Stomach (tissue), 9 donors: ENCODE results near the gene TGFB3. TPM values are rescaled to one million over a fixed set of nuclear protein-coding genes. Genes with fewer than 3 reads are reported as not detected.
"Not testable (repeated sequence)": the region's sequence is repeated elsewhere in the genome, so short reads cannot be mapped to it uniquely, and the experiment has no call there.

Source experiments
- DNase-seq, 2 donors: peaks; one replicate each; pipeline versions ENCODE4 v3.0.0 to v3.0.0-alpha.2; 2013 to 2019
- H3K27ac ChIP-seq, 5 donors: fragments of 200-600 bp in 4 of 5; sonication (generic) in 4 of 5; one replicate each; pipeline ENCODE4 v1.5.1; 2013 to 2019; ENCODE audit warnings: mild to moderate bottlenecking in 1 of 5, moderate library complexity in 1 of 5
- H3K27me3 ChIP-seq, 3 donors: fragments of 200-600 bp; sonication (generic); one replicate each; pipeline ENCODE4 v1.5.1; 2017 to 2019; ENCODE audit warnings: mixed run types in 1 of 3
- H3K36me3 ChIP-seq, 4 donors: fragments of 200-600 bp; sonication (generic); 1 replicate in 3 of 4; 2 replicates in 1 of 4; pipeline ENCODE4 v1.5.1; 2016 to 2019
- H3K4me1 ChIP-seq, 4 donors: fragments of 200-600 bp; sonication (generic); one replicate each; pipeline ENCODE4 v1.5.1; 2016 to 2019
- H3K4me3 ChIP-seq, 4 donors: fragments of 200-600 bp; sonication (generic) in 3 of 4; one replicate each; pipeline ENCODE4 v1.5.1; 2016 to 2019; ENCODE audit warnings: mild to moderate bottlenecking in 1 of 4
- H3K9me3 ChIP-seq, 4 donors: fragments of 200-600 bp; sonication (generic); one replicate each; pipeline ENCODE4 v1.5.1; 2016 to 2019
- EP300 ChIP-seq: sonication (generic); formaldehyde crosslinking; IDR thresholded peaks from one replicate; pipeline ENCODE4 v1.6.1; 2017; ENCODE audit warnings: antibody characterized with exemption
- POLR2A ChIP-seq, 4 donors: fragments of 450-650 bp; IDR thresholded peaks; one replicate each; pipeline ENCODE4 v1.6.1; 2016; ENCODE audit warnings: antibody characterized with exemption in 4 of 4, control low read depth in 2 of 4, mild to moderate bottlenecking in 1 of 4, moderate library complexity in 1 of 4
- POLR2AphosphoS5 ChIP-seq, 3 donors: sonication (generic); formaldehyde crosslinking; IDR thresholded peaks; one replicate each; pipeline ENCODE4 v1.6.1; 2016; ENCODE audit warnings: antibody characterized with exemption in 3 of 3
- WGBS, 5 donors: extraction: QIAGEN DNeasy Blood & Tissue Kit in 3 of 5; methylation state at CpG; one replicate each; pipeline versions ENCODE4 v1.1.5 to v1.1.7; 2013 to 2018; 5-methylcytosine and 5-hydroxymethylcytosine counted together
- intact Hi-C: fragments of 100-400 bp; cut with DNase I; formaldehyde crosslinking; loops from one replicate; pipeline ENCODE4 v1.15.1; 2023; ENCODE audit warnings: low total_unique reads
- polyA plus RNA-seq, 3 donors: library from polyadenylated mRNA; stranded (reverse); fragments of 200-250 nt; gene quantifications; one replicate each; pipeline ENCODE4 v1.2.3, GENCODE V29; 2013
- total RNA-seq, 5 donors: library from RNA; depleted of rRNA; stranded (reverse); fragments of >200 nt; gene quantifications; one replicate each; pipeline versions ENCODE4 v1.1.0 to v1.2.3, GENCODE V29; 2014 to 2016
- TF ChIP-seq, protein P1 (sequence below), 7 experiments: fragments of 450-650 bp in 4 of 7; fragments of 200-600 bp in 3 of 7; sonication (generic) in 3 of 7; IDR thresholded peaks; one replicate each; pipeline ENCODE4 v1.5.1; 2016 to 2019; ENCODE audit warnings: antibody characterized with exemption in 7 of 7, control low read depth in 2 of 7, mild to moderate bottlenecking in 1 of 7
- donor health status: healthy with polysubstance abuse.
- donor health status: Bipolar disorder and iron deficiency.
- donor health status: healthy.

TGFB3 gene
- total and polyA plus RNA-seq, 8 donors = 2.0 to 24.6 (median 13.9) TPM; not detected in 1

- no peak for DNase-seq
- Histone ChIP-seq H3K27ac (no peak overlapping the region), H3K4me1 (peaks cover 0 to 4% (median 0%) of the 10 kb centered on the region in 4 donors), H3K36me3 (peaks cover 0 to 6% (median 2%) of the 10 kb centered on the region in 4 donors), H3K4me3 (no peak overlapping the region), H3K27me3 (no peaks in the 10 kb centered on the region), H3K9me3 (no peaks in the 10 kb centered on the region)
- TF ChIP-seq, protein P1, sequence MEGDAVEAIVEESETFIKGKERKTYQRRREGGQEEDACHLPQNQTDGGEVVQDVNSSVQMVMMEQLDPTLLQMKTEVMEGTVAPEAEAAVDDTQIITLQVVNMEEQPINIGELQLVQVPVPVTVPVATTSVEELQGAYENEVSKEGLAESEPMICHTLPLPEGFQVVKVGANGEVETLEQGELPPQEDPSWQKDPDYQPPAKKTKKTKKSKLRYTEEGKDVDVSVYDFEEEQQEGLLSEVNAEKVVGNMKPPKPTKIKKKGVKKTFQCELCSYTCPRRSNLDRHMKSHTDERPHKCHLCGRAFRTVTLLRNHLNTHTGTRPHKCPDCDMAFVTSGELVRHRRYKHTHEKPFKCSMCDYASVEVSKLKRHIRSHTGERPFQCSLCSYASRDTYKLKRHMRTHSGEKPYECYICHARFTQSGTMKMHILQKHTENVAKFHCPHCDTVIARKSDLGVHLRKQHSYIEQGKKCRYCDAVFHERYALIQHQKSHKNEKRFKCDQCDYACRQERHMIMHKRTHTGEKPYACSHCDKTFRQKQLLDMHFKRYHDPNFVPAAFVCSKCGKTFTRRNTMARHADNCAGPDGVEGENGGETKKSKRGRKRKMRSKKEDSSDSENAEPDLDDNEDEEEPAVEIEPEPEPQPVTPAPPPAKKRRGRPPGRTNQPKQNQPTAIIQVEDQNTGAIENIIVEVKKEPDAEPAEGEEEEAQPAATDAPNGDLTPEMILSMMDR (IDR thresholded peaks at IDR 0.05) = no peak
- TF ChIP-seq EP300 (no peak), POLR2AphosphoS5 (IDR thresholded peaks at IDR 0.05) (no peak), POLR2A (IDR thresholded peaks at IDR 0.05) (no peak)
- WGBS, 5 donors = 75 to 88% (median 79%) methylated on average over 6 of the region's 6 CpGs
- intact Hi-C loops = no loop called here
Observed at GRCh38 chr14:75927564-75928087, 54.2 kb downstream of the TGFB3 start.

- 89 to 98% (median 95%) methylated on average over 4 of the region's 4 CpGs for WGBS, 5 donors
- H3K4me3 ChIP-seq = no peak overlapping the region
Observed at GRCh38 chr14:75926431-75927115, 55.2 kb downstream of the TGFB3 start.

DNA sequence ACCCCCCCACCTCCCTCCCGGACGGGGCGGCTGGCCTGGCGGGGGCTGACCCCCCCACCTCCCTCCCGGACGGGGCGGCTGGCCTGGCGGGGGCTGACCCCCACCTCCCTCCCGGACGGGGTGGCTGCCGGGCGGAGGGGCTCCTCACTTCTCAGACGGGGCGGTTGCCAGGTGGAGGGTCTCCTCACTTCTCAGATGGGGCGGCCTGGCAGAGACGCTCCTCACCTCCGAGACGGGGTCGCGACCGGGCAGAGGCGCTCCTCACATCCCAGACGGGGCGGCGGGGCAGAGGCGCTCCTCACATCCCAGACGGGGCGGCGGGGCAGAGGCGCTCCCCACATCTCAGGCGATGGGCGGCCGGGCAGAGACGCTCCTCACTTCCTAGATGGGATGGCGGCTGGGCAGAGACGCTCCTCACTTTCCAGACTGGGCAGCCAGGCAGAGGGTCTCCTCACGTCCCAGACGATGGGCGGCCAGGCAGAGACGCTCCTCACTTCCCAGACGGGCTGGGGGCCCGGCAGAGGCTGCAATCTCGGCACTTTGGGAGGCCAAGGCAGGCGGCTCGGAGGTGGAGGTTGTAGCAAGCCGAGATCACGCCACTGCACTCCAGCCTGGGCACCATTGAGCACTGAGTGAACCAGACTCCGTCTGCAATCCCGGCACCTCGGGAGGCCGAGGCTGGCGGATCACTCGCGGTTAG is 56.5 kb downstream of the TGFB3 start:
- DNase-seq, H3K9me3 ChIP-seq, H3K4me1 ChIP-seq, H3K4me3 ChIP-seq, H3K36me3 ChIP-seq, intact Hi-C loops, H3K27me3 ChIP-seq, H3K27ac ChIP-seq: not testable (repeated sequence)
- 95 to 99% (median 97%) methylated on average over 18 to 40 of the region's 54 CpGs for WGBS, 5 donors

More at GRCh38 chr14:75926431-75927115, 55.2 kb downstream of the TGFB3 start:
- Histone ChIP-seq H3K27me3 (no peaks in the 10 kb centered on the region), H3K36me3 (peaks cover 0 to 6% (median 2%) of the 10 kb centered on the region in 4 donors), H3K9me3 (no peaks in the 10 kb centered on the region), H3K27ac (no peak overlapping the region), H3K4me1 (peaks cover 0 to 4% (median 0%) of the 10 kb centered on the region in 4 donors)
- TF ChIP-seq EP300 (no peak), POLR2AphosphoS5 (IDR thresholded peaks at IDR 0.05) (no peak), POLR2A (IDR thresholded peaks at IDR 0.05) (no peak)
- TF ChIP-seq, protein P1 (IDR thresholded peaks at IDR 0.05) = no peak
- no peak for DNase-seq
- intact Hi-C loops = no loop called here

GRCh38 chr14:75920421-75920820 is 61.4 kb downstream of the TGFB3 start:
- H3K4me1 ChIP-seq, H3K27me3 ChIP-seq, H3K27ac ChIP-seq, H3K9me3 ChIP-seq, DNase-seq, H3K36me3 ChIP-seq, intact Hi-C loops, H3K4me3 ChIP-seq: not testable (repeated sequence)
- WGBS, 5 donors = 89 to 97% (median 96%) methylated on average over 4 of the region's 4 CpGs

DNA sequence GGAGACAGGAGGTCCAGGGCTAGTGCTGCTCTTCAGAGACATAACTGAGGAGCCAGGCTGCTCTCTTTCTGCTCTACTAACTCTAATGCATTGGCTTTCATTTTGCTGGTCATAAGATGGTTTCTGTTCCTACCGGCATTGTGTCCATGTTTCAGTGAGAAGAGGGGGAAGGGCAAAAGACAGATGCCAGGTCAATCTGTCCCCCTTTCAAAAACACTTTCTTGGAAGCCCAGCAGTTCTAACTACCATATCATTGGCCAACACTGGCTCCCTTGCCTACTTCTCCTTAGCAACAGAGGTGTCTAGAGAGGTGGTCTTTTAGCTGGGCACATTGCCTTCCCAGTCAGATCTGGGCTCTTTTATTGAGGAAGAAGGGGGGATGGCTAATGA is 63.9 kb downstream of the TGFB3 start:
- no peak overlapping the region for H3K27ac ChIP-seq
- intact Hi-C loops = no loop called here
- H3K36me3 ChIP-seq = peaks cover 0 to 6% (median 2%) of the 10 kb centered on the region in 4 donors
- no peaks in the 10 kb centered on the region for H3K27me3 ChIP-seq
- H3K9me3 ChIP-seq = peaks cover 0 to 5% (median 0%) of the 10 kb centered on the region in 4 donors
- H3K4me1 ChIP-seq = no peaks in the 10 kb centered on the region
- 76 to 100% (median 84%) methylated on average over 1 of the region's 1 CpG for WGBS, 5 donors
- H3K4me3 ChIP-seq = no peak overlapping the region
- DNase-seq = no peak
- TF ChIP-seq, protein P1 (IDR thresholded peaks at IDR 0.05) = no peak
- TF ChIP-seq EP300 = no peak
- no peak for TF ChIP-seq POLR2AphosphoS5 (IDR thresholded peaks at IDR 0.05)
- no peak for TF ChIP-seq POLR2A (IDR thresholded peaks at IDR 0.05)
